HL-60 (cell line): ENCODE measurements around the gene PALM3.

Experiments used
- DNase-seq, 2 experiments: peaks; one replicate each; pipeline ENCODE4 v3.0.0-alpha.2; 2010 to 2020; ENCODE audit warnings: low read depth in 1 of 2, low spot score in 1 of 2
- H3K27ac ChIP-seq: fragments of 250-450 bp; sonication (Bioruptor Pico); replicated peaks from 2 replicates; pipeline ENCODE4 v1.5.1; 2020; ENCODE audit warnings: mild to moderate bottlenecking, moderate library complexity
- H3K27me3 ChIP-seq: fragments of 250-450 bp; sonication (Bioruptor Pico); 2 replicates; pipeline ENCODE4 v1.5.1; 2021; ENCODE audit warnings: mild to moderate bottlenecking, moderate library complexity; ENCODE audit not compliant: insufficient read depth, poor library complexity, severe bottlenecking
- H3K4me3 ChIP-seq: replicated peaks from 2 replicates; pipeline ENCODE4 v1.5.1; 2011; ENCODE audit warnings: mild to moderate bottlenecking, control low read depth, low read length; ENCODE audit not compliant: insufficient read depth
- GABPA ChIP-seq: IDR thresholded peaks from 2 replicates; pipeline ENCODE4 v1.6.1; 2012; ENCODE audit warnings: low read depth
- POLR2AphosphoS5 ChIP-seq: IDR thresholded peaks from 2 replicates; pipeline ENCODE4 v1.6.1; 2012; ENCODE audit warnings: low read depth
- REST ChIP-seq: IDR thresholded peaks from 2 replicates; pipeline ENCODE4 v1.6.1; 2012; ENCODE audit warnings: low read depth; ENCODE audit not compliant: insufficient replicate concordance
- SPI1 ChIP-seq: IDR thresholded peaks from 2 replicates; pipeline ENCODE4 v1.6.1; 2012; ENCODE audit warnings: low read depth, mild to moderate bottlenecking, borderline replicate concordance
- TF ChIP-seq, protein P1 (sequence below): IDR thresholded peaks from one replicate; pipeline ENCODE4 v1.5.1; 2011; ENCODE audit warnings: low read length, control low read depth, inconsistent platforms; ENCODE audit not compliant: insufficient read depth

Gene PALM3

DNA sequence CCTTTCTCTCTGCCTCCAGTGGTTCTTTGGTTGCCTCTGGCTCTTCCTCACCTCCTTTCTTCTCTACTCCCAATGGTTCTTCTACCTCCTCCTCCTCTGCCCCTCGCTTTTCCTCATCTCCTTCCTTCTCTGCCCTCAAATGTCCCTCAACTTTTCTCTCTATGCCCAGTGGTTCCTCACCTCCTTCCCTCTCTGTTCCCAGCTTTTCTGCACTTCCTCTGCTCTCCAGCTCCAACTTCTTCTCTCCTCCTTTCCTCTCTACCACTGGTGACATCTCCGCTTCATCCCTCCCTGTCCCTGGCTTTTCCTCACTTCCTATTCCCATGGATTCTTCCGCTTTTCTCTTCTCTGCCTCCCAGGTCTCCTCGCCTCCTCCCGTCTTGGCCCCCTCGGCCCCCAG is 7.8 kb downstream of the PALM3 start:
- TF ChIP-seq POLR2AphosphoS5 (no peak), SPI1 (no peak), GABPA (no peak), REST (no peak)
- TF ChIP-seq, protein P1, sequence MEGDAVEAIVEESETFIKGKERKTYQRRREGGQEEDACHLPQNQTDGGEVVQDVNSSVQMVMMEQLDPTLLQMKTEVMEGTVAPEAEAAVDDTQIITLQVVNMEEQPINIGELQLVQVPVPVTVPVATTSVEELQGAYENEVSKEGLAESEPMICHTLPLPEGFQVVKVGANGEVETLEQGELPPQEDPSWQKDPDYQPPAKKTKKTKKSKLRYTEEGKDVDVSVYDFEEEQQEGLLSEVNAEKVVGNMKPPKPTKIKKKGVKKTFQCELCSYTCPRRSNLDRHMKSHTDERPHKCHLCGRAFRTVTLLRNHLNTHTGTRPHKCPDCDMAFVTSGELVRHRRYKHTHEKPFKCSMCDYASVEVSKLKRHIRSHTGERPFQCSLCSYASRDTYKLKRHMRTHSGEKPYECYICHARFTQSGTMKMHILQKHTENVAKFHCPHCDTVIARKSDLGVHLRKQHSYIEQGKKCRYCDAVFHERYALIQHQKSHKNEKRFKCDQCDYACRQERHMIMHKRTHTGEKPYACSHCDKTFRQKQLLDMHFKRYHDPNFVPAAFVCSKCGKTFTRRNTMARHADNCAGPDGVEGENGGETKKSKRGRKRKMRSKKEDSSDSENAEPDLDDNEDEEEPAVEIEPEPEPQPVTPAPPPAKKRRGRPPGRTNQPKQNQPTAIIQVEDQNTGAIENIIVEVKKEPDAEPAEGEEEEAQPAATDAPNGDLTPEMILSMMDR, result no peak
- no peak overlapping the region for H3K27ac ChIP-seq
- peaks cover 20% of the 10 kb centered on the region for H3K27me3 ChIP-seq
- no peak for DNase-seq
- no peak overlapping the region for H3K4me3 ChIP-seq

GRCh38 chr19:14053500-14053899 is 8.4 kb downstream of the PALM3 start:
- TF ChIP-seq, protein P1, result no peak
- no peak for TF ChIP-seq GABPA
- no peak for TF ChIP-seq SPI1
- no peak for TF ChIP-seq REST
- no peak for TF ChIP-seq POLR2AphosphoS5
- Histone ChIP-seq H3K27ac (no peak overlapping the region), H3K27me3 (peaks cover 17% of the 10 kb centered on the region), H3K4me3 (no peak overlapping the region)
- no peak for DNase-seq

- DNase-seq, result no peak
- no peak for TF ChIP-seq REST
- TF ChIP-seq POLR2AphosphoS5, result no peak
- TF ChIP-seq SPI1, result no peak
- TF ChIP-seq, protein P1, result no peak
- no peak for TF ChIP-seq GABPA
Observed at GRCh38 chr19:14053032-14053431, 8.8 kb downstream of the PALM3 start.

More at GRCh38 chr19:14053032-14053431, 8.8 kb downstream of the PALM3 start:
- Histone ChIP-seq H3K4me3 (no peak overlapping the region), H3K27ac (no peak overlapping the region), H3K27me3 (peaks cover 12% of the 10 kb centered on the region)
